Trophoblast cell (in vitro differentiated cells and primary cell): ENCODE results near the gene LONP1.
"Not testable (repeated sequence)": the region's sequence is repeated elsewhere in the genome, so short reads cannot be mapped to it uniquely, and the experiment has no call there.

Source experiments
- DNase-seq, 2 donors: peaks; one replicate each; pipeline ENCODE4 v3.0.0-alpha.2; 2016
- H2AFZ ChIP-seq: 2 replicates; pipeline ENCODE4 v1.6.1; 2013; ENCODE audit warnings: low read length, moderate library complexity, mild to moderate bottlenecking; ENCODE audit not compliant: insufficient read depth, poor library complexity
- H2AK5ac ChIP-seq: 2 replicates; pipeline ENCODE4 v1.6.1; 2013; ENCODE audit warnings: mild to moderate bottlenecking, low read length
- H2BK120ac ChIP-seq: 2 replicates; pipeline ENCODE4 v1.6.1; 2013; ENCODE audit warnings: low read length, mild to moderate bottlenecking, moderate library complexity; ENCODE audit not compliant: insufficient read depth, poor library complexity
- H2BK12ac ChIP-seq: 2 replicates; pipeline ENCODE4 v1.6.1; 2013; ENCODE audit warnings: mild to moderate bottlenecking, low read length, moderate library complexity
- H2BK5ac ChIP-seq: 2 replicates; pipeline ENCODE4 v1.6.1; 2013; ENCODE audit warnings: low read length, low read depth, moderate library complexity, mild to moderate bottlenecking; ENCODE audit not compliant: poor library complexity
- H3K14ac ChIP-seq: 2 replicates; pipeline ENCODE4 v1.6.1; 2013; ENCODE audit warnings: mild to moderate bottlenecking, low read length
- H3K18ac ChIP-seq: 2 replicates; pipeline ENCODE4 v1.6.1; 2013; ENCODE audit warnings: mild to moderate bottlenecking, low read length
- H3K23ac ChIP-seq: 2 replicates; pipeline ENCODE4 v1.6.1; 2013; ENCODE audit warnings: low read length
- H3K27ac ChIP-seq: 2 replicates; pipeline ENCODE4 v1.5.1; 2013; ENCODE audit warnings: low read depth, mild to moderate bottlenecking, inconsistent platforms, low read length, moderate library complexity
- H3K27me3 ChIP-seq: 2 replicates; pipeline ENCODE4 v1.6.1; 2013; ENCODE audit warnings: inconsistent platforms, mild to moderate bottlenecking, low read length, moderate library complexity; ENCODE audit not compliant: insufficient read depth
- H3K36me3 ChIP-seq, 2 experiments: 1 replicate in 1 of 2; 2 replicates in 1 of 2; pipeline ENCODE4 v1.6.1; 2013; ENCODE audit warnings: low read length in 2 of 2, mild to moderate bottlenecking in 2 of 2, moderate library complexity in 1 of 2; ENCODE audit not compliant: insufficient read depth in 2 of 2, control insufficient read depth in 1 of 2
- H3K4ac ChIP-seq: 2 replicates; pipeline ENCODE4 v1.6.1; 2013; ENCODE audit warnings: low read depth, mild to moderate bottlenecking, low read length, moderate library complexity
- H3K4me1 ChIP-seq, 2 experiments: 1 replicate in 1 of 2; 2 replicates in 1 of 2; pipeline ENCODE4 v1.6.1; 2013; ENCODE audit warnings: low read length in 2 of 2, mild to moderate bottlenecking in 2 of 2, moderate library complexity in 1 of 2; ENCODE audit not compliant: insufficient read depth in 2 of 2, control insufficient read depth in 1 of 2
- H3K4me2 ChIP-seq: 2 replicates; pipeline ENCODE4 v1.6.1; 2013; ENCODE audit warnings: inconsistent platforms, mild to moderate bottlenecking, low read length, moderate library complexity
- H3K4me3 ChIP-seq: 2 replicates; pipeline ENCODE4 v1.5.1; 2013; ENCODE audit warnings: mild to moderate bottlenecking, low read depth, low read length, inconsistent platforms
- H3K79me1 ChIP-seq: one replicate; pipeline ENCODE4 v1.6.1; 2013; ENCODE audit warnings: low read length
- H3K79me2 ChIP-seq: 2 replicates; pipeline ENCODE4 v1.6.1; 2013; ENCODE audit warnings: low read length, mild to moderate bottlenecking; ENCODE audit not compliant: control insufficient read depth, insufficient read depth, poor library complexity
- H3K9ac ChIP-seq: 2 replicates; pipeline ENCODE4 v1.6.1; 2013; ENCODE audit warnings: mild to moderate bottlenecking, low read length
- H3K9me3 ChIP-seq: 2 replicates; pipeline ENCODE4 v1.6.1; 2013; ENCODE audit warnings: low read depth, mild to moderate bottlenecking, control low read depth, inconsistent platforms, low read length; ENCODE audit not compliant: insufficient read depth
- H4K12ac ChIP-seq: 2 replicates; pipeline ENCODE4 v1.6.1; 2013; ENCODE audit warnings: low read depth, mild to moderate bottlenecking, low read length, moderate library complexity
- H4K8ac ChIP-seq: 2 replicates; pipeline ENCODE4 v1.6.1; 2013; ENCODE audit warnings: low read depth, mild to moderate bottlenecking, low read length, moderate library complexity
- H4K91ac ChIP-seq: one replicate; pipeline ENCODE4 v1.6.1; 2013; ENCODE audit warnings: low read depth, mild to moderate bottlenecking, low read length, moderate library complexity
- WGBS: extraction: QIAGEN DNeasy Blood & Tissue Kit; methylation state at CpG from one replicate; pipeline ENCODE4 v1.1.7; 2013; ENCODE audit warnings: missing lambda C conversion rate; ENCODE audit not compliant: insufficient read length, insufficient coverage; ENCODE audit errors: extremely low coverage; 5-methylcytosine and 5-hydroxymethylcytosine counted together

Gene LONP1

DNA sequence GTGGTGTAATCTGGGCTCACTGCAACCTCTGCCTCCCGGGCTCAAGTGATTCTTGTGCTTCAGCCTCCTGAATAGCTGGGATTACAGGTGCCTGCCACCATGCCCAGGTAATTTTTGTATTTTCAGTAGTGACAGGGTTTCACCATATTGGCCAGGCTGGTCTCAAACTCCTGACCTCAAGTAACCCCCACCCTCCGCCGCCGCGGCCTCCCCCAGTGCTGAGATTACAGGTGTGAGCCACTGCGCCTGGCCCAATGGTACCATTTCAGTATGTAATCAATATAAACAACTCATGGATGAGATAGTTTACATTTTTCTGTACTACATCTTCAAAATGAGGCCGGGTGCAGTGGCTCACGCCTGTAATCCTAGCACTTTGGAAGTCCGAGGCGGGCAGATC is 25.1 kb upstream of the LONP1 start:
- WGBS = no CpG with 5 or more reads among the region's 10 CpGs
- H3K4me3 ChIP-seq, H3K23ac ChIP-seq, H3K4me2 ChIP-seq, H2BK120ac ChIP-seq, H3K9ac ChIP-seq, H3K79me2 ChIP-seq, H3K79me1 ChIP-seq, H3K4me1 ChIP-seq, H3K18ac ChIP-seq, H3K27me3 ChIP-seq, H4K91ac ChIP-seq, H2AFZ ChIP-seq, H3K4ac ChIP-seq, H3K14ac ChIP-seq, H3K9me3 ChIP-seq, H4K12ac ChIP-seq, H3K36me3 ChIP-seq, H4K8ac ChIP-seq, DNase-seq, H2BK12ac ChIP-seq, H2BK5ac ChIP-seq, H3K27ac ChIP-seq, H2AK5ac ChIP-seq: not testable (repeated sequence)

DNA sequence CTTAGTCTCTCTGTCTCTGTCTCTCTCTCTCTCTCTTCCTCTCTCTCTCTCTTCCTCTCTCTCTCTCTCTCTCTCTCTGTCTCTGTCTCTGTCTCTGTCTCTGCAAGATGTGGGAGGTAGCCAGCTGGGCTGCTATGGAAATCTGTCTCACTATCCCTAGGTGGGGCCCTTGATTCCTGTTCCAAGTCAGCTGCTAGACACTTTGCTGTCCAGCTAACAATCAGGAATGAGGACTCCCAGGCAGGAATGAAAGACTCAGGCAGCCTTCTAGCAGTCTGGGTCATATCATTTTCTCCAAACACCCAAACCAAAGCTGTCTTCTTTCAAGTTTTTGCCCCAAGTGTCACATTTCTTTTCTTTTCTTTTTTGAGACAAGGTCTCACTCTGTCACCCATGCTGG is 23.7 kb upstream of the LONP1 start:
- Histone ChIP-seq H2BK12ac (no peak overlapping the region), H3K9me3 (no peaks in the 10 kb centered on the region), H3K27ac (no peak overlapping the region), H4K12ac (no peak overlapping the region), H2BK5ac (no peak overlapping the region), H3K9ac (no peak overlapping the region), H3K79me2 (no peaks in the 10 kb centered on the region), H3K4me3 (no peak overlapping the region), H4K8ac (no peak overlapping the region), H3K4ac (no peak overlapping the region), H3K18ac (no peak overlapping the region), H3K27me3 (no peaks in the 10 kb centered on the region), H3K4me1 (no peaks in the 10 kb centered on the region), H3K36me3 (no peaks in the 10 kb centered on the region), H3K79me1 (no peaks in the 10 kb centered on the region), H3K4me2 (no peak overlapping the region), H4K91ac (no peak overlapping the region), H2BK120ac (no peak overlapping the region), H2AFZ (no peak overlapping the region), H2AK5ac (no peak overlapping the region), H3K14ac (no peak overlapping the region), H3K23ac (no peak overlapping the region)
- DNase-seq = no peak

DNA sequence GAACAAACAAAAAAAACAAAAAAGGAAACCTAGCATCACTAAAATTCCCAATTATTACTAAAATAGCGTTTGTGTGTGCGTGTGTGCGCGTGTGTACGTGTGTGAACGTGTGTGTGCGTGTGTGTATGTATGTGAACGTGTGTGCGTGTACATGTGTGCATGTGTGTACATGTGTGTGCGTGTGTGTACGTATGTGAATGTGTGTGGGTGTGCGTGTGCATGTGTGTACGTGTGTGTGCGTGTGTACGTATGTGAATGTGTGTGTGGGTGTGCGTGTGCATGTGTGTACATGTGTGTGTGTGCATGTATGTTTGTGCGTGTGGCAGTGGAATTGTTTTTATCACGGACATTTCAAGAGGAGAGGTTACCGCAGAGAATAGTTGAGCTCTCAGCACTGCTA is 22.1 kb upstream of the LONP1 start:
- H2BK12ac ChIP-seq = no peak overlapping the region
- no peak overlapping the region for H2AK5ac ChIP-seq
- no peak overlapping the region for H3K18ac ChIP-seq
- no peaks in the 10 kb centered on the region for H3K79me2 ChIP-seq
- no peak overlapping the region for H3K23ac ChIP-seq
- DNase-seq = no peak
- H3K4ac ChIP-seq = no peak overlapping the region
- no peak overlapping the region for H2BK120ac ChIP-seq
- H4K12ac ChIP-seq = no peak overlapping the region
- WGBS = 100% methylated on average over 6 of the region's 19 CpGs
- no peak overlapping the region for H4K8ac ChIP-seq
- H4K91ac ChIP-seq = no peak overlapping the region
- no peaks in the 10 kb centered on the region for H3K4me1 ChIP-seq
- no peak overlapping the region for H3K27ac ChIP-seq
- H3K36me3 ChIP-seq = no peaks in the 10 kb centered on the region
- H3K14ac ChIP-seq = no peak overlapping the region
- H3K27me3 ChIP-seq = no peaks in the 10 kb centered on the region
- no peak overlapping the region for H3K4me2 ChIP-seq
- H3K9ac ChIP-seq = no peak overlapping the region
- H3K4me3 ChIP-seq = no peak overlapping the region
- no peaks in the 10 kb centered on the region for H3K9me3 ChIP-seq
- H2BK5ac ChIP-seq = no peak overlapping the region
- no peak overlapping the region for H2AFZ ChIP-seq
- H3K79me1 ChIP-seq = no peaks in the 10 kb centered on the region

DNA sequence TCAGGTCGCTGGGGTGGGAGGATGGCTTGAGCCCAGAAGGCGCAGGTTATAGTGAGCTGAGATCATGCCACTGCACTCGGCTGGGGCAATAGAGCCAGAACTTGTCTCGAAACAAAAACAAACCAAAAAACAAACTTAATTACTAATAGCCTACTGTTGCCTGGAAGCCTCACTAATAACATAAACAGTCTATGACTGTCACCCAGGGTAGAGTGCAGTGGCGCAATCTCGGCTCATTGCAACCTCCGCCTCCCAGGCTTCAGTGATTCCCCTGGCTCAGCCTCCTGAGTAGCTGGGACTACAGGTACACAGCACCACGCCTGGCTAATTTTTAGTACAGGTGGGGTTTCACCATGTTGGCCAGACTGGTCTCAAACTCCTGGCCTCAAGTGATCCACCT is 18.5 kb upstream of the LONP1 start:
- Histone ChIP-seq H2BK120ac (no peak overlapping the region), H4K12ac (no peak overlapping the region), H2AFZ (no peak overlapping the region), H3K79me2 (no peaks in the 10 kb centered on the region), H2AK5ac (no peak overlapping the region), H3K14ac (no peak overlapping the region), H4K91ac (no peak overlapping the region), H3K4me2 (no peak overlapping the region), H3K79me1 (no peaks in the 10 kb centered on the region), H3K27ac (no peak overlapping the region), H3K9me3 (no peaks in the 10 kb centered on the region), H2BK5ac (no peak overlapping the region), H4K8ac (no peak overlapping the region), H3K4me3 (no peak overlapping the region), H3K23ac (no peak overlapping the region), H3K4me1 (no peaks in the 10 kb centered on the region), H3K27me3 (no peaks in the 10 kb centered on the region), H2BK12ac (no peak overlapping the region), H3K18ac (no peak overlapping the region), H3K9ac (no peak overlapping the region), H3K36me3 (no peaks in the 10 kb centered on the region), H3K4ac (no peak overlapping the region)
- WGBS = no CpG with 5 or more reads among the region's 8 CpGs
- peak; percentile 96 for DNase-seq

DNA sequence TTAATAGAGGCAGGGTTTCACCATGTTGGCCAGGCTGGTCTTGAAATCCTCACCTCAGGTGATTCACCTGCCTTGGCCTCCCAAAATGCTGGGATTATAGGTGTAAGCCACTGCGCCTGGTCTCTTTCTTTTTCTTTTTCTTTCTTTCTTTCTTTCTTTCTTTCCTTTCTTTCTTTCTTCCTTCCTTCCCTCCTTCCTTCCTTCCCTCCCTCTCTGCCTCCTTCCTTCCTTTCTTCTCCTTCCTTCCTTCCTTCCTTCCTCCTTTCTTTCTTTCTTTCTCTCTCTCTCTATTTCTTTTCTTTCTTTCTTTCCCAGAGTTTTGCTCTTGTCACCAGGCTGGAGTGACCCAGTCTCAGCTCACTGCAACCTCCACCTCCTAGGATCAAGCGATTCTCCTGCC is 13.2 kb upstream of the LONP1 start:
- not testable (repeated sequence) for H3K4ac ChIP-seq, H3K79me2 ChIP-seq, H3K9me3 ChIP-seq, H3K79me1 ChIP-seq, H3K27me3 ChIP-seq, H2BK120ac ChIP-seq, H2BK5ac ChIP-seq, H4K8ac ChIP-seq, H3K4me2 ChIP-seq, H3K14ac ChIP-seq, H3K27ac ChIP-seq, H2AFZ ChIP-seq, H4K12ac ChIP-seq, H3K4me1 ChIP-seq, H3K9ac ChIP-seq, H4K91ac ChIP-seq, H3K23ac ChIP-seq, H2BK12ac ChIP-seq, H3K36me3 ChIP-seq, H3K18ac ChIP-seq, H3K4me3 ChIP-seq, H2AK5ac ChIP-seq, DNase-seq
- WGBS = no CpG with 5 or more reads among the region's 2 CpGs
